DOHH2 (cell line): ENCODE measurements around the gene CCDC107.
"Not testable (repeated sequence)": the region's sequence is repeated elsewhere in the genome, so short reads cannot be mapped to it uniquely, and the experiment has no call there.

ENCODE experiments used
- H3F3A ChIP-seq: fragments of 200-600 bp; sonication (generic), shearing (Covaris generic); 2 replicates; pipeline ENCODE4 v1.6.0; 2016; ENCODE audit warnings: antibody characterized with exemption, mild to moderate bottlenecking; ENCODE audit not compliant: control insufficient read depth, insufficient read depth
- H3K27ac ChIP-seq: fragments of 200-600 bp; sonication (generic); 2 replicates; pipeline ENCODE4 v1.5.1; 2014; ENCODE audit warnings: low read depth, mild to moderate bottlenecking, low read length, moderate library complexity
- H3K27me3 ChIP-seq: fragments of 200-600 bp; sonication (generic); 2 replicates; pipeline ENCODE4 v1.6.1; 2014; ENCODE audit warnings: mild to moderate bottlenecking, low read length, mixed read lengths; ENCODE audit not compliant: control insufficient read depth
- H3K36me3 ChIP-seq: fragments of 200-600 bp; sonication (generic); 2 replicates; pipeline ENCODE4 v1.6.1; 2014; ENCODE audit warnings: mild to moderate bottlenecking, low read length, moderate library complexity, mixed read lengths; ENCODE audit not compliant: control insufficient read depth
- H3K4me1 ChIP-seq: fragments of 200-600 bp; sonication (generic); 2 replicates; pipeline ENCODE4 v1.6.1; 2014; ENCODE audit warnings: mild to moderate bottlenecking, low read length, mixed read lengths; ENCODE audit not compliant: control insufficient read depth
- H3K4me2 ChIP-seq: fragments of 200-600 bp; sonication (generic); 2 replicates; pipeline ENCODE4 v1.6.0; 2014; ENCODE audit warnings: mild to moderate bottlenecking, low read length, moderate library complexity
- H3K4me3 ChIP-seq: fragments of 200-600 bp; sonication (generic); 2 replicates; pipeline ENCODE4 v1.5.1; 2014; ENCODE audit warnings: mild to moderate bottlenecking, low read length, mixed read lengths
- H3K79me2 ChIP-seq: fragments of 200-600 bp; sonication (generic); 2 replicates; pipeline ENCODE4 v1.6.1; 2014; ENCODE audit warnings: mild to moderate bottlenecking, low read length, mixed read lengths; ENCODE audit not compliant: control insufficient read depth
- H3K9me2 ChIP-seq: fragments of 200-600 bp; sonication (generic); replicated peaks from 2 replicates; pipeline ENCODE4 v1.6.1; 2014; ENCODE audit warnings: mild to moderate bottlenecking, low read length, mixed read lengths; ENCODE audit not compliant: control insufficient read depth
- H3K9me3 ChIP-seq: fragments of 200-600 bp; sonication (generic); 2 replicates; pipeline ENCODE4 v1.6.1; 2014; ENCODE audit warnings: antibody characterized with exemption, low read length, mixed read lengths; ENCODE audit not compliant: control insufficient read depth, insufficient read depth
- H4K20me1 ChIP-seq: fragments of 200-600 bp; sonication (generic); 2 replicates; pipeline ENCODE4 v1.6.0; 2014; ENCODE audit warnings: low read depth, mild to moderate bottlenecking, antibody characterized with exemption, low read length, moderate library complexity; ENCODE audit not compliant: control insufficient read depth, insufficient read depth
- CTCF ChIP-seq: fragments of 200-600 bp; sonication (generic); IDR thresholded peaks from one replicate; pipeline ENCODE4 v1.5.1; 2014; ENCODE audit warnings: antibody characterized with exemption, mild to moderate bottlenecking, low read depth, low read length; ENCODE audit not compliant: poor library complexity, severe bottlenecking
- EZH2phosphoT487 ChIP-seq: fragments of 200-600 bp; sonication (generic); IDR thresholded peaks from 2 replicates; pipeline ENCODE4 v1.6.1; 2017; ENCODE audit warnings: borderline replicate concordance, mild to moderate bottlenecking, antibody characterized with exemption, low read length, moderate library complexity, mixed read lengths

The CCDC107 gene

GRCh38 chr9:35639631-35640030, 18.5 kb upstream of the CCDC107 start:
- Histone ChIP-seq H3K9me3 (no peaks in the 10 kb centered on the region), H4K20me1 (no peaks in the 10 kb centered on the region), H3K27me3 (no peaks in the 10 kb centered on the region), H3K9me2 (no peaks in the 10 kb centered on the region), H3K4me2 (peak overlapping the region; percentile 27; the same call in 1 of the 2 replicates), H3K4me1 (peaks cover 53% of the 10 kb centered on the region), H3K36me3 (peaks cover 3% of the 10 kb centered on the region; the same call in 1 of the 2 replicates), H3K27ac (no peak overlapping the region), H3K4me3 (no peak overlapping the region), H3K79me2 (no peaks in the 10 kb centered on the region), H3F3A (peaks cover 16% of the 10 kb centered on the region)
- TF ChIP-seq CTCF (no peak), EZH2phosphoT487 (no peak)

- not testable (repeated sequence) for H3K4me2 ChIP-seq, H3K36me3 ChIP-seq, H3K27me3 ChIP-seq, H3F3A ChIP-seq, H3K4me3 ChIP-seq, H3K79me2 ChIP-seq, H3K27ac ChIP-seq, H4K20me1 ChIP-seq, H3K9me2 ChIP-seq, H3K9me3 ChIP-seq
- H3K4me1 ChIP-seq, result peaks cover 49% of the 10 kb centered on the region
Measured at GRCh38 chr9:35640431-35640830, 17.7 kb upstream of the CCDC107 start.

- not testable (repeated sequence) for H3K4me2 ChIP-seq, H3K9me2 ChIP-seq, H3K4me3 ChIP-seq, H3F3A ChIP-seq, H4K20me1 ChIP-seq, H3K9me3 ChIP-seq, H3K27me3 ChIP-seq, H3K79me2 ChIP-seq, H3K27ac ChIP-seq, H3K36me3 ChIP-seq
- H3K4me1 ChIP-seq, result peaks cover 42% of the 10 kb centered on the region
Measured at GRCh38 chr9:35641478-35641877, 16.6 kb upstream of the CCDC107 start.

- H3K27ac ChIP-seq, result no peak overlapping the region
- H3K9me2 ChIP-seq, result no peaks in the 10 kb centered on the region
- peaks cover 12% of the 10 kb centered on the region for H3F3A ChIP-seq
- no peaks in the 10 kb centered on the region for H3K9me3 ChIP-seq
- H3K4me3 ChIP-seq, result no peak overlapping the region
- no peak overlapping the region for H3K4me2 ChIP-seq
- peaks cover 3% of the 10 kb centered on the region; the same call in 1 of the 2 replicates for H3K36me3 ChIP-seq
- no peaks in the 10 kb centered on the region for H4K20me1 ChIP-seq
- H3K79me2 ChIP-seq, result peaks cover 6% of the 10 kb centered on the region; the same call in 1 of the 2 replicates
- no peaks in the 10 kb centered on the region for H3K27me3 ChIP-seq
- peaks cover 40% of the 10 kb centered on the region for H3K4me1 ChIP-seq
- TF ChIP-seq CTCF (no peak), EZH2phosphoT487 (no peak)
Measured at GRCh38 chr9:35643046-35643445, 15.0 kb upstream of the CCDC107 start.

- not testable (repeated sequence) for H3K9me3 ChIP-seq, H3K27me3 ChIP-seq, H3K9me2 ChIP-seq, H4K20me1 ChIP-seq
- Histone ChIP-seq H3K79me2 (peaks cover 18% of the 10 kb centered on the region), H3K4me2 (peak overlapping the region; percentile 96), H3F3A (peaks cover 28% of the 10 kb centered on the region), H3K4me3 (peak overlapping the region; percentile 85), H3K4me1 (peaks cover 41% of the 10 kb centered on the region), H3K27ac (peak overlapping the region; percentile 87), H3K36me3 (peaks cover 19% of the 10 kb centered on the region)
Measured at GRCh38 chr9:35645736-35646135, 12.4 kb upstream of the CCDC107 start.
